WTC11 (cell line): ENCODE measurements around the gene DOK4.

Source experiments
- ATF3 ChIP-seq: sonication (generic); formaldehyde crosslinking; conservative IDR thresholded peaks from 2 replicates; pipeline ENCODE4 v1.8.1; 2022; ENCODE audit warnings: mild to moderate bottlenecking, missing genetic modification reagents
- CREM ChIP-seq: sonication (generic); formaldehyde crosslinking; IDR thresholded peaks from 2 replicates; pipeline ENCODE4 v1.8.1; 2022; ENCODE audit warnings: mild to moderate bottlenecking, missing genetic modification reagents, moderate library complexity
- ETV6 ChIP-seq: sonication (generic); formaldehyde crosslinking; IDR thresholded peaks from 2 replicates; pipeline ENCODE4 v1.8.1; 2022; ENCODE audit warnings: mild to moderate bottlenecking, missing genetic modification reagents
- GRHL2 ChIP-seq: fragments of 250-450 bp; sonication (Bioruptor Pico); IDR thresholded peaks from 2 replicates; pipeline ENCODE4 v1.8.0; 2022; ENCODE audit warnings: mild to moderate bottlenecking, moderate library complexity; ENCODE audit not compliant: insufficient replicate concordance, severe bottlenecking
- MAX ChIP-seq: sonication (generic); formaldehyde crosslinking; IDR thresholded peaks from 2 replicates; pipeline ENCODE4 v1.8.0; 2022; ENCODE audit warnings: mild to moderate bottlenecking, missing genetic modification reagents
- USF1 ChIP-seq: sonication (generic); formaldehyde crosslinking; IDR thresholded peaks from 2 replicates; pipeline ENCODE4 v1.8.0; 2022; ENCODE audit warnings: mild to moderate bottlenecking, missing genetic modification reagents
- ZNF232 ChIP-seq: sonication (generic); formaldehyde crosslinking; IDR thresholded peaks from 2 replicates; pipeline ENCODE4 v1.8.0; 2022; ENCODE audit warnings: mild to moderate bottlenecking, missing genetic modification reagents
- ZNF263 ChIP-seq: sonication (generic); formaldehyde crosslinking; IDR thresholded peaks from 2 replicates; pipeline ENCODE4 v1.8.1; 2022; ENCODE audit warnings: low read depth, mild to moderate bottlenecking, moderate library complexity, missing genetic modification reagents
- TF ChIP-seq, protein P1 (sequence below): sonication (generic); formaldehyde crosslinking; IDR thresholded peaks from 2 replicates; pipeline ENCODE4 v1.8.0; 2023; ENCODE audit warnings: missing genetic modification reagents
- TF ChIP-seq, protein P2 (sequence below): fragments of 200-600 bp; IDR thresholded peaks from 2 replicates; pipeline ENCODE4 v1.8.0; 2022; ENCODE audit warnings: antibody characterized with exemption
- TF ChIP-seq, protein P3 (sequence below): sonication (generic); formaldehyde crosslinking; conservative IDR thresholded peaks from 2 replicates; pipeline ENCODE4 v1.8.1; 2023; ENCODE audit warnings: mild to moderate bottlenecking, low read depth, missing genetic modification reagents, moderate library complexity
- TF ChIP-seq, protein P4 (sequence below): fragments of 250-450 bp; sonication (Bioruptor Pico); IDR thresholded peaks from 2 replicates; pipeline ENCODE4 v2.1.2; 2022; ENCODE audit warnings: mild to moderate bottlenecking, moderate library complexity

GRCh38 chr16:57530522-57531252 lies 44.4 kb upstream of the DOK4 start:
- TF ChIP-seq, protein P1, sequence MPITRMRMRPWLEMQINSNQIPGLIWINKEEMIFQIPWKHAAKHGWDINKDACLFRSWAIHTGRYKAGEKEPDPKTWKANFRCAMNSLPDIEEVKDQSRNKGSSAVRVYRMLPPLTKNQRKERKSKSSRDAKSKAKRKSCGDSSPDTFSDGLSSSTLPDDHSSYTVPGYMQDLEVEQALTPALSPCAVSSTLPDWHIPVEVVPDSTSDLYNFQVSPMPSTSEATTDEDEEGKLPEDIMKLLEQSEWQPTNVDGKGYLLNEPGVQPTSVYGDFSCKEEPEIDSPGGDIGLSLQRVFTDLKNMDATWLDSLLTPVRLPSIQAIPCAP (CRISPR knock-in tag) = no peak
- TF ChIP-seq, protein P2, sequence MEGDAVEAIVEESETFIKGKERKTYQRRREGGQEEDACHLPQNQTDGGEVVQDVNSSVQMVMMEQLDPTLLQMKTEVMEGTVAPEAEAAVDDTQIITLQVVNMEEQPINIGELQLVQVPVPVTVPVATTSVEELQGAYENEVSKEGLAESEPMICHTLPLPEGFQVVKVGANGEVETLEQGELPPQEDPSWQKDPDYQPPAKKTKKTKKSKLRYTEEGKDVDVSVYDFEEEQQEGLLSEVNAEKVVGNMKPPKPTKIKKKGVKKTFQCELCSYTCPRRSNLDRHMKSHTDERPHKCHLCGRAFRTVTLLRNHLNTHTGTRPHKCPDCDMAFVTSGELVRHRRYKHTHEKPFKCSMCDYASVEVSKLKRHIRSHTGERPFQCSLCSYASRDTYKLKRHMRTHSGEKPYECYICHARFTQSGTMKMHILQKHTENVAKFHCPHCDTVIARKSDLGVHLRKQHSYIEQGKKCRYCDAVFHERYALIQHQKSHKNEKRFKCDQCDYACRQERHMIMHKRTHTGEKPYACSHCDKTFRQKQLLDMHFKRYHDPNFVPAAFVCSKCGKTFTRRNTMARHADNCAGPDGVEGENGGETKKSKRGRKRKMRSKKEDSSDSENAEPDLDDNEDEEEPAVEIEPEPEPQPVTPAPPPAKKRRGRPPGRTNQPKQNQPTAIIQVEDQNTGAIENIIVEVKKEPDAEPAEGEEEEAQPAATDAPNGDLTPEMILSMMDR = no peak
- TF ChIP-seq MAX = no peak
- TF ChIP-seq GRHL2 (CRISPR knock-in tag) = no peak
- TF ChIP-seq USF1 = no peak
- no peak for TF ChIP-seq ZNF232 (CRISPR knock-in tag)
- TF ChIP-seq, protein P3, sequence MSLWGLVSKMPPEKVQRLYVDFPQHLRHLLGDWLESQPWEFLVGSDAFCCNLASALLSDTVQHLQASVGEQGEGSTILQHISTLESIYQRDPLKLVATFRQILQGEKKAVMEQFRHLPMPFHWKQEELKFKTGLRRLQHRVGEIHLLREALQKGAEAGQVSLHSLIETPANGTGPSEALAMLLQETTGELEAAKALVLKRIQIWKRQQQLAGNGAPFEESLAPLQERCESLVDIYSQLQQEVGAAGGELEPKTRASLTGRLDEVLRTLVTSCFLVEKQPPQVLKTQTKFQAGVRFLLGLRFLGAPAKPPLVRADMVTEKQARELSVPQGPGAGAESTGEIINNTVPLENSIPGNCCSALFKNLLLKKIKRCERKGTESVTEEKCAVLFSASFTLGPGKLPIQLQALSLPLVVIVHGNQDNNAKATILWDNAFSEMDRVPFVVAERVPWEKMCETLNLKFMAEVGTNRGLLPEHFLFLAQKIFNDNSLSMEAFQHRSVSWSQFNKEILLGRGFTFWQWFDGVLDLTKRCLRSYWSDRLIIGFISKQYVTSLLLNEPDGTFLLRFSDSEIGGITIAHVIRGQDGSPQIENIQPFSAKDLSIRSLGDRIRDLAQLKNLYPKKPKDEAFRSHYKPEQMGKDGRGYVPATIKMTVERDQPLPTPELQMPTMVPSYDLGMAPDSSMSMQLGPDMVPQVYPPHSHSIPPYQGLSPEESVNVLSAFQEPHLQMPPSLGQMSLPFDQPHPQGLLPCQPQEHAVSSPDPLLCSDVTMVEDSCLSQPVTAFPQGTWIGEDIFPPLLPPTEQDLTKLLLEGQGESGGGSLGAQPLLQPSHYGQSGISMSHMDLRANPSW = no peak
- no peak for TF ChIP-seq ETV6 (CRISPR knock-in tag)
- TF ChIP-seq, protein P4, sequence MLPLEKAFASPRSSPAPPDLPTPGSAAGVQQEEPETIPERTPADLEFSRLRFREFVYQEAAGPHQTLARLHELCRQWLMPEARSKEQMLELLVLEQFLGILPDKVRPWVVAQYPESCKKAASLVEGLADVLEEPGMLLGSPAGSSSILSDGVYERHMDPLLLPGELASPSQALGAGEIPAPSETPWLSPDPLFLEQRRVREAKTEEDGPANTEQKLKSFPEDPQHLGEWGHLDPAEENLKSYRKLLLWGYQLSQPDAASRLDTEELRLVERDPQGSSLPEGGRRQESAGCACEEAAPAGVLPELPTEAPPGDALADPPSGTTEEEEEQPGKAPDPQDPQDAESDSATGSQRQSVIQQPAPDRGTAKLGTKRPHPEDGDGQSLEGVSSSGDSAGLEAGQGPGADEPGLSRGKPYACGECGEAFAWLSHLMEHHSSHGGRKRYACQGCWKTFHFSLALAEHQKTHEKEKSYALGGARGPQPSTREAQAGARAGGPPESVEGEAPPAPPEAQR (CRISPR knock-in tag) = no peak
- no peak for TF ChIP-seq CREM (CRISPR knock-in tag)
- no peak for TF ChIP-seq ATF3 (CRISPR knock-in tag)
- no peak for TF ChIP-seq ZNF263 (CRISPR knock-in tag)
